Metanephros (tissue), 2 donors: ENCODE data around the gene GPR82. TPM values are rescaled to one million over a fixed set of nuclear protein-coding genes. Genes with fewer than 3 reads are reported as not detected.

ENCODE experiments used
- small RNA-seq: library from RNA; depleted of rRNA; stranded (forward); fragments of <200 nt; gene quantifications from one replicate; pipeline ENCODE3, GENCODE V24; 2014; ENCODE audit warnings: low replicate concordance
- total RNA-seq: library from RNA; depleted of rRNA; stranded (reverse); fragments of >200 nt; gene quantifications from one replicate; pipeline ENCODE4 v1.2.3, GENCODE V29; 2014

Gene GPR82, protein sequence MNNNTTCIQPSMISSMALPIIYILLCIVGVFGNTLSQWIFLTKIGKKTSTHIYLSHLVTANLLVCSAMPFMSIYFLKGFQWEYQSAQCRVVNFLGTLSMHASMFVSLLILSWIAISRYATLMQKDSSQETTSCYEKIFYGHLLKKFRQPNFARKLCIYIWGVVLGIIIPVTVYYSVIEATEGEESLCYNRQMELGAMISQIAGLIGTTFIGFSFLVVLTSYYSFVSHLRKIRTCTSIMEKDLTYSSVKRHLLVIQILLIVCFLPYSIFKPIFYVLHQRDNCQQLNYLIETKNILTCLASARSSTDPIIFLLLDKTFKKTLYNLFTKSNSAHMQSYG
- total RNA-seq, result 0.58 TPM

DNA sequence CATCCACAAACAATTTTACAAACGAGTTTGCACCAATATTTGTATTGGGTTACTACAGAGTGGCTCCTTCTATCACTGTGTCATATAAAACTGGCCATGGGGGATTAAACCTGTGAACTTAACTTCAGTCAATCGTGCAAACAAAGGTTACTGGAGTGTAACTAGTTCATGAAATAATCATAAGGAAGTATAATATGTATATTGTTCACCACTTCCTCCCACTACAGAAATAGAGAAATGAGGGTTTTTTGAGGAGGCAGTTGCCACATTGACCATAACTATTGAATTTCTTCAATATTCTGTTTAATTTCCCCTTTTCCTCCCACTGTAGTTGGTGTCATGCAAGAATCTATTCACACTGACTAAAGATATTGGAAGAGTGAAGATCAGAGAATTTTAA is at the start of gene GPR82:
Gene GPR82, plus strand, starts transcription at position 356 of the 400 bp plus-strand sequence. CDS start 2,846 bp downstream, outside the sequence.

DNA sequence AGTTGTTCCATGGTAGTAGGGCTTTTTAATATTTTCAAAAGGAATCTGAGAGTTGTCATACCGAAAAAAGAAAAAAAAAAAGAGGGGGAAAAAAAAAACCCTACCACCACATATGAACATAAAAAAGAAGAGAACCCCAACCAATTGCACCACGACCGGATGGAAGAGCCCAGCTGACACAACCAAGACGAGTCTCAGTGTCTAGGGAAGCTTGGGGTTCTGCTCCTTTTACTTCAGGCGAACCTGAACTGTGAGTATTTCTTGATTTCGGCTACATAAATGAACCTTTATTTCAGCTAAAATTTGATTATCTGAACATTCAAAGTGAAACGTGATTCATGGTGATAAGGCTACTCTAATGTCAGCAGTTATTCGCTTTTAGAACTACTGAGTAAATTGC is 35.1 kb upstream of the GPR82 start, which contains the start of gene GPR34:
Gene GPR34, plus strand, starts transcription at position 139 of the 400 bp plus-strand sequence. CDS start 6,661 bp downstream, outside the sequence.

Small RNAs within 50 kb of the gene (small RNA-seq; reads per million reads assigned to genes)
- gene RN7SL144P, result not detected

Other genes starting within 250 kb of the GPR82 start
- gene GPR34, start 35.2 kb upstream of the GPR82 start, total RNA-seq, result 7.2 TPM
- 40.8 TPM for gene CASK, start 199.4 kb downstream of the GPR82 start, total RNA-seq